Esophagus mucosa (tissue), 1 donor: ENCODE results near the gene PRR22. TPM values are rescaled to one million over a fixed set of nuclear protein-coding genes. Genes with fewer than 3 reads are reported as not detected.

ENCODE experiments used
- ATAC-seq: fragments of 200-7000 bp; cut with Tn5 transposase; one replicate; pipeline ENCODE4 v1.9.1; 2020
- total RNA-seq: library from RNA; stranded (reverse); gene quantifications from one replicate; pipeline ENCODE4 v1.2.4, GENCODE V29; 2023
- donor health status: DM: yes; HTN: yes; CAD: no.

PRR22 gene
- total RNA-seq, result 1.8 TPM

DNA sequence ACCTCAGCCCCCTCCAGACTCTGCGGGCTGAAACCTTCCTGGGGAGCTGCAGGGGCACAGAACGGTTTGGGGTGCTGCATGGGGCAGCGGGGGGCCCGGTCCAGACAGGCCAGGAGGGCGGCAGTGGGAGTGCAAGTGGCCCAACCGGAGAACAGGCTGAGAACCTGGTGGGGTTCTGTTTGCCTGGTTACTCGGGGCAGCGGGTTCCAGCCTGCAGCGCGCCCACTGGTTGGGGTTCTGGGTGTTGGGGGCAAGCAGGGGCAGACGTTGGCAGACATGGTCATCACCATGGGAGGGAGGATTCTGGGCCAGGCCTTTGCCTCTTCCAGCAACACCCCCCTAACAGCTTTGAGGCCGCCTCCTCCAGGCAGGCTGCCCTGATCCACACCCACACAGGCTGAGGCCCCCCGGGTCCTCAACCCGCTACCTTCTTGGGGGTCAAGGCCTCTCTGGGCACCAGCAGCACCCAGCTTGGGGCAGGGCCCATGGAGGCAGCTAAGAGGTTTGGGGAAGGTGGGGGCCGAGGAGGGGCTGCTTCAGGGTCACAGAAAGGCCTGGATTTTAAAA is at the start of gene PRR22:
PRR22 (minus strand) TSS at position 166 of the 567 bp plus-strand sequence; CDS start at position 80, 86 bp downstream.
- ATAC-seq, result no peak

DNA sequence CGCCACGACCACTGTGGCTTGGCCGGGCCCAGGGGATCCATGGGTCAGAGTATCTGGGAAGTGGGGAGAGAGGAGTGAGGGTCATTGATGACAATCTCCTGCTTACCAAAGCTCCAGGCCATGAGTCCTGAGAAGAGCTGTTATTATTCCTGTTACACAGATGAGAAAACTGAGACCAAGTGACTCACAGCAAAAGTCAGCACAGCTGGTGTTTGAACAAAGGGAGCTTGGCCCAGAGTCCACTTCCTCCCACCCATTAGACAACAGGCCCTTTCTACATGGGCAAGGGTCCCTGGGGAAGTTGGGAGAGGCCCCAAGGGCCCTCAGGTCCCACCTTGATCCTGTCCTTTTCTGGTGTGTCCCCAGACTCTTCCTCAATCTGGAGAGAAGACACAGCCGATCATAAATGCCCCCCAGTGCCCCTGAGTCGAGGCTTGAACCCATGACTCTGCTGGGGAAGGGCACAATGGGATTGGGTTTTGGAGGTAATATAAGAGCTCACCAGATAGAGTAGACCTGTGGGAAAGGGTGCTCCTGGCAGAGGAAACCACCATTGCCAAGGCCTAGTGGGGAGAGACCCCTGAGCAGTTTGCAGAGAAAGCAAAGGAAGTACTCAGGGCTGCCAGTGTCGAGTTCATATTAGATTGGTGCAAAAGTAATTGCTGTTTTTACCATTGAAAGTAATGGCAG is 48.1 kb upstream of the PRR22 start:
- ATAC-seq, result no peak

DNA sequence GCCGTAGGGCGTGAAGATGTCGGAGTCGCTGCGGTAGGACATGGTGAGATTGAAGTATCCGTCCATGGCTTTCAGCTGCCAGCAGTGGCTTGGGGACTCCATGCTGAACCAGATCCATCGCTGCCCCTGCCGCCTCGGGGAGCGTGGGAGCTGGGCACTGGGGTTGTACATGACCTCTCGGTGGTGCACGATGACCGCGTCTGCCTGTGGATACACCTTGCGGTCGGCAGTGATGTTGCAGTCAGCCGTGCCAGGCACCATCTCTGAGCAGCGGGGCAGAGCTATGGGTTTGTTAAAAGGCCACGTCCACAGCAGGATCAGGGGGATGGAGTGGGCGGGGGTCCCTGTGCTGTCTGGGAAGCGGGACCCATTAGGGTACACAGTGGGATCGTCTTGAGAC is 47.5 kb upstream of the PRR22 start:
- no peak for ATAC-seq

DNA sequence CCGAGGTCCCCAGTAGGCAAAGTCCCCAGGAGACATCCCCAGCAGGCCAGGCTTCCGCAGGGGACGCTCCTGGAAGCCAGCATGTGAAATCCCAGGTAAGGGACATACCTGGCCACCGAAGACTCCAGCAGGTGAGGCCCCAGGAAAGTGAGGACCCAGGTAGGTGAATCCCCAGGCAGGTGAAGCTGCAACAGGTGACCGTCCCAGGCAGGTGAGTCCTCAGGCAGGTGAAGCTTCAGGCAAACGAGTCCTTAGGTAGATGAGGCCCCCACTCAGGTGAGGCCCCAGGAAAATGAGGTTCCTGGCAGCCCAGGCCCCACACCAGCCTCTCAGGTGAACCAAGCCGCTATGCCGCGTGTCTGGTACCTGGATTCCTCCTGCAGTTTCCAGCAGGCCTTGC is 46.6 kb upstream of the PRR22 start:
- ATAC-seq, result no peak

DNA sequence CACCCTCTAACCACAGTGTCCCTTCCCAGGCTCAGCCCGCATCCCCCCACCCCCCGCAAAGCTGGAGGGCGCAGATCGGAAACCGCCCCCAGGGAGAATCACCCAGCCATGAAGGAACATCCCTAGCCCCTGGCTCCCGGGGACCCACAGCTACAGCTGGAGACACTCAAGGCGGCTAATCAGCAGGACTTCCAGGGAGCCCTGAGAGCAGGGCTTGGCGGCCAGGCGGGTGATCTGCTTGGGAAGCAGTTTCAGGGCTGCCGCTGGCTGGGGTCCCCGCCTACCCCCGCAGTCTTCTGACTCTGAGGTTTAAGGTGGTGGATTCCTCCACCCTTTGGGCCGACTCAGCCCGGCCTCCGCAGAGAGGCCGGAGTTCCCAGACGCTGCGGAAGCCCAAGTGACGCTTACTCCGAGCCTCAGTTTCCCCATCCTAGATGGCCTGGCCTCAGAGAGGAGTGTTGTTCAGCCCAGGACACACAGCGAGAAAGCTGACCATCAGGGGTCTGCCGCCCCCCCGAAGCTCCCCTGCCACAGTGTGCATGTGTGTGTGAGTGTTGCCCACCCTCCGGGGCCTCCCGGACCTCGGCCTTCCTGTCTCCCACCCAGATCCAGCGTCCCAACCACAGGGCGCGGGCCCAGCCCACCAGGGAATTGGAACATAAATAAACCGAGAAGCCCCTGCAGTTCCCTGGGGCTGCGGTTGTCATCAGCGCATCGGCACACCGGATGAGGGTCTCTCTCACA is 45.2 kb upstream of the PRR22 start:
- no peak for ATAC-seq

- no peak for ATAC-seq
Measured at GRCh38 chr19:5828661-5829566, 44.4 kb upstream of the PRR22 start.

GRCh38 chr19:5827891-5828660 is 43.5 kb upstream of the PRR22 start:
- peak; percentile 69 for ATAC-seq

DNA sequence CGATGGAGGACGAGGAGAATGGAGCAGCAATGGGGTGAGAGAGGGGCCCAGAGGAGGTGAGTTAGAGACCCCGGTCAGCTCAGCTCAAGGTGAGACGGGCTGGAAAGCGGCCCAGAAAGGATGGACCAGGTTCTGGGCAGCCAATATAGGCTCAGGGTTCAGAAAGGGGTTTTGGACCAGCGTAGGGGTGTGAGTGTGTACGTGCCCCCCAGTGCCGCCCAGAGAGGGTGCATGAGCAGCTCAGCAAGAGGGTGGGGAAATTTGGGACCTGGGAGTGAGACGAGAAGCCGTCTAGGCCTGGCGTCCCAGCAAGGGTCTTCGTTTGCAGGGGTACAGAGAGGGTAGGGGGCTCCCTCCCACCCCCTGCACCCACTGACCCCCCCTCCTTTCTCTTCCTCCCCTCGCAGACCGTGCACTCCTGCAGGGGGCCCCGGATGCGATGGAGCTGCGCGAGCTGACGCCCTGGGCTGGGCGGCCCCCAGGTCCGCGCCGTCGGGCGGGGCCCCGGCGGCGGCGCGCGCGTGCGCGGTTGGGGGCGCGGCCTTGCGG is 42.9 kb upstream of the PRR22 start:
- no peak for ATAC-seq

DNA sequence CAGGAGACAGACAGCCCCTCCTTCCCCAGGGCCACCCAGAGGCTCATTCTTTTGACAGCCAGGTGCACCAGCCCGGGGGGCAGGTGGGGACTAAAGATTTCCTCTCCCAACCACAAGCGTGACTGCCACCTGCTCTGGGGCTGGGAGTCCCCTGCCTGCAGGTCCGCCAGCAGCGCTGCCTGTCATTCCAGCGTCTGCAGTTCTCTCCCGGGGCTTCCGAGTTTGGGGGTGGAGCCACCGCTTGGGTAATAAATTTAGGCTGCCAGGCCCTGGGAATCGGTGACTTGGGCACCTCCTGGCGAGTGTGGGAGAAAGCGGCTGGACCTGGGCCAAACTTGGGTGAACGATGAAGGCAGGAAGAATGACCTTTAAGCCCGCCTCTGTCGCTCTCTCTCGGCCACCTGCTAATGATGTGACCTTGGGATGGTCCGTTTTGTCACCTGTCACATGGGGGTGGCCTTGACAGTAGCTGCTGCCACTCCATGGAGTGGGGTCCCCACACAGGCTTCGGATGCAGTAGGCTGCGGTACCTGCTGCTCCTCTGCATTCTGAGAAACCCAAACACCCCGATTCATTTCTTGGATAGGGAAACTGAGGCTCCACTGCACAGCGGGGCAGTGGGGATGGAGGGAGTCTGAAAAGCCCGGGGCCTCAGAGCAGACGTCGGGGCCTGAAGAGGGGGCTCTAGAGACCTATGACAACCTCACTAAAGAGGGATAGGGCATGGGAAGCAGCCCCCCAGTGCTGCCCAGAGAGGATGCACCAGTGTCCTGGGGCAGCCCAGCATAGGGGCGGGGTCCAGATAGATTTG is 42.2 kb upstream of the PRR22 start:
- ATAC-seq, result no peak

- ATAC-seq, result peak; percentile 4
Measured at GRCh38 chr19:5825178-5825577, 40.6 kb upstream of the PRR22 start.

DNA sequence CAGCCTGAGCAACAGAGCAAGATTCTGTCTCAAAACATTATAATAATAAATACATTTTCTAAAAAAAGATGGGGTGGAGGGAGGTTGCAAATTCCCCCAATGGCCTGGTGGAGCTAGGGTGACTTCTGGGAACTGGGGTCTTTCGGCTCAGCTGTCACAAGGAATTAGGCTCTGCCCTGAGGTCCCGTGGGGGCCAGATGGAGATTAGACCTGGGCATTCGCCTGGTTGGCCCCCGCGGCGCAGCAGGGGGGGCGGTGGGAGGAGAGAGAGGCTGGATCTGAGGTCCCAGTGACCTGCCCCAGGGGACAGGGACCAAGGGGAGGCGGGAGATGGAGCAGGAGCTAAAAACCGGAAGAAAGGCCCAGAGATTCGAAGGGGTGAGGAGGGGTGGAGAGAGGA is 40.2 kb upstream of the PRR22 start:
- ATAC-seq, result no peak

DNA sequence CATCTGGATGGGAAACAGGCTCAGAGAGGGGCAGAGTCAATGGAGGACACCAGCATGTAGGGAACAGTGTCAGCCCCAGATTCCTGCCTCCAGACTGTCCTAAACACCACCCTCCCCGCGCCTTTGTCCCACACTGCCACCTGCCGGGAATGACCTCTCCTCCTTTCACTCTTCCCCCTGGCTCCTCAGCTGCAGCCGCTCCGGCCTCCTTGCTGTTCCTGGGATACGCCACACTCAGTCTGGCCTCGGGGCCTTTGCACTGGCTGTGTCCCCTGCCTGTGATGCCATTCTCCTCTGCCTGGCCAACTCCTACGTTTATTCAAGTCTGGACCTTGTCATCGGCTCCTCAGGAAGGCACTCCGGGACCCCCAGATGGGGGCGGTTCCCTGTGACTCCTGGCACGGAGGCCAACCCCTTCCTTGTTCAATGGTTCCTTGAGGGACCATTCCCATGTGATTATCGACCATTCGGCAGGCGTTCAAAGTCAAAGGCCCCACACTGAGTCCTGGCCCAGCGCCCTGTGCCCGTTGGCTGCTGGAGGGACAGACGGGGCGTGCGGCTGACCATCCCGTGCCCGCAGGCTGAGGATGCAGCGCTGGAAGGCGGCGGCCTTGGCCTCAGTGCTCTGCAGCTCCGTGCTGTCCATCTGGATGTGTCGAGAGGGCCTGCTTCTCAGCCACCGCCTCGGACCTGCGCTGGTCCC is 39.2 kb upstream of the PRR22 start:
- peak; percentile 11 for ATAC-seq

GRCh38 chr19:5822181-5822844 is 37.8 kb upstream of the PRR22 start:
- no peak for ATAC-seq

- no peak for ATAC-seq
Measured at GRCh38 chr19:5821521-5822180, 37.1 kb upstream of the PRR22 start.

DNA sequence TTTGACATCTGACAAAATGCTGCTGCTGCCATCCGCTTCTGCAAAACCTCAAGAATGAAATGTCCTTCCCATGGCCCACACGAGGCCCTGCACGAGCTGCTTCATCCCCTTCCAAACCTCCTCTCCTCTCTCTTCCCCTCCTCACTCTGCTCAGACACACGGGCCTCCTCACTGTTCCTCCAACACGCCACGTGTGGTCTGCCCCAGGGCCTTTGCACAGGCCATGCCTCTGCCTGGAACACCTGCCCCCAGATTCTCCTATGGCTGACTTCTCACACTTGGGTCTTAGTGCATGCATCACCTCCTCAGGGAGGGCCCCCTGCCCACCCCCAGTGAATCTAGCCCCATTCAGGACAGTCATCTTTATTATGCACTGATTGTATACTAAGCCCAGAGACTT is 36.2 kb upstream of the PRR22 start:
- ATAC-seq, result peak; percentile 10

- no peak for ATAC-seq
Measured at GRCh38 chr19:5818594-5818993, 34.0 kb upstream of the PRR22 start.

GRCh38 chr19:5817218-5817617 is 32.7 kb upstream of the PRR22 start:
- no peak for ATAC-seq

GRCh38 chr19:5814852-5815246 is 30.3 kb upstream of the PRR22 start:
- ATAC-seq, result peak; percentile 43
